SK-N-SH treated with all-trans-retinoic acid at 6 μM for 48 hours (cell line): ENCODE measurements around the gene MMP23B.

ENCODE experiments used
- ATAC-seq: fragments of 200-7000 bp; cut with Tn5 transposase; 3 replicates; pipeline ENCODE4 v1.9.1; 2020; ENCODE audit warnings: mild to moderate bottlenecking, moderate library complexity
- BACH2 ChIP-seq: fragments of 250-450 bp; sonication (Bioruptor Pico); IDR thresholded peaks from 2 replicates; pipeline ENCODE4 v1.9.0; 2021; ENCODE audit warnings: mild to moderate bottlenecking, borderline replicate concordance
- CSDC2 ChIP-seq: fragments of 250-450 bp; sonication (Bioruptor Pico); IDR thresholded peaks from 2 replicates; pipeline ENCODE4 v1.5.0; 2020; ENCODE audit warnings: mild to moderate bottlenecking, moderate library complexity
- CSRNP3 ChIP-seq: fragments of 250-450 bp; sonication (Bioruptor Pico); IDR thresholded peaks from 2 replicates; pipeline ENCODE4 v1.5.1; 2021; ENCODE audit warnings: mild to moderate bottlenecking, moderate library complexity
- ESRRG ChIP-seq: fragments of 250-450 bp; sonication (Bioruptor Pico); IDR thresholded peaks from 2 replicates; pipeline ENCODE4 v1.6.1; 2021; ENCODE audit warnings: mild to moderate bottlenecking
- GLIS3 ChIP-seq: fragments of 250-450 bp; sonication (Bioruptor Pico); IDR thresholded peaks from 2 replicates; pipeline ENCODE4 v1.5.0; 2020; ENCODE audit warnings: mild to moderate bottlenecking, moderate library complexity
- ISL1 ChIP-seq: fragments of 250-450 bp; sonication (Bioruptor Pico); IDR thresholded peaks from 2 replicates; pipeline ENCODE4 v2.1.2; 2022; ENCODE audit warnings: mild to moderate bottlenecking, moderate library complexity
- OSR1 ChIP-seq: fragments of 250-450 bp; sonication (Bioruptor Pico); IDR thresholded peaks from 2 replicates; pipeline ENCODE4 v1.8.0; 2022; ENCODE audit warnings: moderate library complexity, mild to moderate bottlenecking, inconsistent platforms
- POU6F1 ChIP-seq: fragments of 250-450 bp; sonication (Bioruptor Pico); IDR thresholded peaks from 2 replicates; pipeline ENCODE4 v1.8.0; 2021; ENCODE audit warnings: low read depth, mild to moderate bottlenecking, moderate library complexity, borderline replicate concordance
- PPARA ChIP-seq: fragments of 250-450 bp; sonication (Bioruptor Pico); IDR thresholded peaks from 2 replicates; pipeline ENCODE4 v1.5.0; 2020; ENCODE audit warnings: mild to moderate bottlenecking, borderline replicate concordance
- RARB ChIP-seq: fragments of 250-450 bp; sonication (Bioruptor Pico); IDR thresholded peaks from 2 replicates; pipeline ENCODE4 v1.8.0; 2021; ENCODE audit warnings: mild to moderate bottlenecking, moderate library complexity
- TCF4 ChIP-seq: fragments of 250-450 bp; sonication (Bioruptor Pico); IDR thresholded peaks from 2 replicates; pipeline ENCODE4 v1.8.0; 2021; ENCODE audit warnings: mild to moderate bottlenecking, moderate library complexity, borderline replicate concordance
- TOX ChIP-seq: fragments of 250-450 bp; sonication (Bioruptor Pico); IDR thresholded peaks from 2 replicates; pipeline ENCODE4 v1.8.0; 2021; ENCODE audit warnings: mild to moderate bottlenecking, moderate library complexity, borderline replicate concordance
- TSHZ2 ChIP-seq: fragments of 250-450 bp; sonication (Bioruptor Pico); IDR thresholded peaks from 2 replicates; pipeline ENCODE4 v1.5.0; 2020; ENCODE audit warnings: mild to moderate bottlenecking, moderate library complexity
- ZC3H10 ChIP-seq: fragments of 250-450 bp; sonication (Bioruptor Pico); IDR thresholded peaks from 2 replicates; pipeline ENCODE4 v1.5.1; 2021; ENCODE audit warnings: mild to moderate bottlenecking, moderate library complexity
- ZFP3 ChIP-seq: fragments of 250-450 bp; sonication (Bioruptor Pico); IDR thresholded peaks from 2 replicates; pipeline ENCODE4 v1.5.0; 2020; ENCODE audit warnings: mild to moderate bottlenecking, moderate library complexity
- ZFP30 ChIP-seq: fragments of 450-650 bp; formaldehyde crosslinking; IDR thresholded peaks from 2 replicates; pipeline ENCODE4 v1.5.0; 2022; ENCODE audit warnings: mild to moderate bottlenecking, moderate library complexity
- ZNF565 ChIP-seq: fragments of 450-650 bp; formaldehyde crosslinking; conservative IDR thresholded peaks from 2 replicates; pipeline ENCODE4 v1.5.0; 2020; ENCODE audit warnings: low read depth, mild to moderate bottlenecking, moderate library complexity
- ZNF70 ChIP-seq: fragments of 450-650 bp; formaldehyde crosslinking; IDR thresholded peaks from 2 replicates; pipeline ENCODE4 v1.5.0; 2020; ENCODE audit warnings: mild to moderate bottlenecking, moderate library complexity
- ZNF8 ChIP-seq: fragments of 450-650 bp; formaldehyde crosslinking; IDR thresholded peaks from 2 replicates; pipeline ENCODE4 v1.5.0; 2020; ENCODE audit warnings: mild to moderate bottlenecking, moderate library complexity
- TF ChIP-seq, protein P1 (sequence below): fragments of 250-450 bp; sonication (Bioruptor Pico); IDR thresholded peaks from 2 replicates; pipeline ENCODE4 v1.5.1; 2020; ENCODE audit warnings: low read depth, mild to moderate bottlenecking, moderate library complexity
- TF ChIP-seq, protein P2 (sequence below): fragments of 250-450 bp; sonication (Bioruptor Pico); IDR thresholded peaks from 2 replicates; pipeline ENCODE4 v1.8.0; 2020; ENCODE audit warnings: mild to moderate bottlenecking, moderate library complexity, borderline replicate concordance

Gene MMP23B

DNA sequence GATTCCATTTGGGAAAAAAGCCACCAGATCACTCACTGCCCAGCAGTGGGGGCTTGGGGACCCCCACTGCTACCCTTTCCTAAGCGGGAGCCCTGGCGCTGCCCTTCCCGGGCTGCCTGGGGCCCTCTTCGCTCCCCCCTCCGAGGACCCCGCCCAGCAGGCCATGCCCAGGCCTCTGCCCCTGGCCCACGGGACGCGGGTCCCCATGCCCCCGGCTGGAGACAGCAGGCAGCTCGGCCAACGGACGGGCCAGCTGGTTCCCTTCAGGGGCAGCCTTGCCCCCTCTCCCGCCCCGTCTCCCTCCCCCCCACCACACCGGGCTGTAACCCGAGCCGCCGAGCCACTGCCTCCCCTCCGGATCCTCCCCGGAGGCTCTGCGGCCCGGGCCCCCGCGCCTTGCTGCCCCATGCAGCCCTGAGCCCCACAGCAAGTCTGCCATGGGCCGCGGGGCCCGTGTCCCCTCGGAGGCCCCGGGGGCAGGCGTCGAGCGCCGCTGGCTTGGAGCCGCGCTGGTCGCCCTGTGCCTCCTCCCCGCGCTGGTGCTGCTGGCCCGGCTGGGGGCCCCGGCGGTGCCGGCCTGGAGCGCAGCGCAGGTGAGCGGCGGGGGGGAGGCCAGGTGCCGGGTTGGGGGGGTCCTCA, at the start of gene MMP23B:
TSS of gene MMP23B (plus strand) at position 392 of the 639 bp plus-strand sequence. CDS start at position 438, 46 bp downstream.
- TF ChIP-seq ESRRG = no peak
- no peak for TF ChIP-seq TSHZ2
- TF ChIP-seq OSR1 (CRISPR knock-in tag) = no peak
- no peak for TF ChIP-seq TCF4 (CRISPR knock-in tag)
- TF ChIP-seq PPARA (CRISPR knock-in tag) = no peak
- no peak for TF ChIP-seq CSDC2 (CRISPR knock-in tag)
- no peak for TF ChIP-seq ZFP3 (CRISPR knock-in tag)
- TF ChIP-seq, protein P1, sequence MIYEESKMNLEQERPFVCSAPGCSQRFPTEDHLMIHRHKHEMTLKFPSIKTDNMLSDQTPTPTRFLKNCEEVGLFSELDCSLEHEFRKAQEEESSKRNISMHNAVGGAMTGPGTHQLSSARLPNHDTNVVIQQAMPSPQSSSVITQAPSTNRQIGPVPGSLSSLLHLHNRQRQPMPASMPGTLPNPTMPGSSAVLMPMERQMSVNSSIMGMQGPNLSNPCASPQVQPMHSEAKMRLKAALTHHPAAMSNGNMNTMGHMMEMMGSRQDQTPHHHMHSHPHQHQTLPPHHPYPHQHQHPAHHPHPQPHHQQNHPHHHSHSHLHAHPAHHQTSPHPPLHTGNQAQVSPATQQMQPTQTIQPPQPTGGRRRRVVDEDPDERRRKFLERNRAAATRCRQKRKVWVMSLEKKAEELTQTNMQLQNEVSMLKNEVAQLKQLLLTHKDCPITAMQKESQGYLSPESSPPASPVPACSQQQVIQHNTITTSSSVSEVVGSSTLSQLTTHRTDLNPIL (CRISPR knock-in tag) = no peak
- TF ChIP-seq, protein P2, sequence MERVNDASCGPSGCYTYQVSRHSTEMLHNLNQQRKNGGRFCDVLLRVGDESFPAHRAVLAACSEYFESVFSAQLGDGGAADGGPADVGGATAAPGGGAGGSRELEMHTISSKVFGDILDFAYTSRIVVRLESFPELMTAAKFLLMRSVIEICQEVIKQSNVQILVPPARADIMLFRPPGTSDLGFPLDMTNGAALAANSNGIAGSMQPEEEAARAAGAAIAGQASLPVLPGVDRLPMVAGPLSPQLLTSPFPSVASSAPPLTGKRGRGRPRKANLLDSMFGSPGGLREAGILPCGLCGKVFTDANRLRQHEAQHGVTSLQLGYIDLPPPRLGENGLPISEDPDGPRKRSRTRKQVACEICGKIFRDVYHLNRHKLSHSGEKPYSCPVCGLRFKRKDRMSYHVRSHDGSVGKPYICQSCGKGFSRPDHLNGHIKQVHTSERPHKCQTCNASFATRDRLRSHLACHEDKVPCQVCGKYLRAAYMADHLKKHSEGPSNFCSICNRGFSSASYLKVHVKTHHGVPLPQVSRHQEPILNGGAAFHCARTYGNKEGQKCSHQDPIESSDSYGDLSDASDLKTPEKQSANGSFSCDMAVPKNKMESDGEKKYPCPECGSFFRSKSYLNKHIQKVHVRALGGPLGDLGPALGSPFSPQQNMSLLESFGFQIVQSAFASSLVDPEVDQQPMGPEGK = no peak
- TF ChIP-seq POU6F1 (CRISPR knock-in tag) = no peak
- no peak for TF ChIP-seq ZFP30 (CRISPR knock-in tag)
- TF ChIP-seq GLIS3 (CRISPR knock-in tag) = no peak
- ATAC-seq = no peak

DNA sequence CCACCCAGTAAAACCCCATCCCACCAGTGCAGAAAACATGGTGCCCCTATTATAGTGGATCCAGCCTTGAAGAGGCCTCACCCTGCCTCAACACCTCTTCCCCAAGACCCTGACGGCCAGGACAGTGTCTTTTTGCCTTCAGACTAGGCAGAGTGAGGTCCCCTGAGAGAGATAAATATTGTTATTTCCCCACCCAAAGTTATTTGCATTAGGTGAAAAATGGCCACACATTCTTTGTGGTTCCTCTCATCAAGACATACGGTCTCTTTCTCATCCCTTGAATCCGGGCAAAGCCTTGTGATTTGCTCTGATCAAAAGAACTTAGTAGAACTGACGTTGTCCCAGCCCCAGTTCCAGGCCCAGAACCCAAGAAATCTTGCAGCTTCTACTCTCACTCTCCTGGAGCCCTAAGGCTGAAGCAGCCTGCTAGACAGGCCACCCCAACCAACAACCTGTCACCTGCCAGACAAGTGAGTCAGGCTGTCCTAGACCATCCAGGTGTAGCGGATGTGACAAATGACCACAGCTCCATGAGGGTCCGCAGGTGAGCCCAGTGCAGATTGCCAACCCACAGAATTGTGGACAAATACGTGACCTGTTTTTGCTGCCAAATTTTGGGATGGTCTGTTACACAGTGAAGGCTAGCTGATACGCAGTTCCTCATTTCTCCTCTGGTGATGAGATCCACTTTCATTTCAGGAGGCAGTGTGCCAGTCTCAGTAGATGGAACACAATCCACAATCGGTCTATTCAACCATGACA, 49.2 kb upstream of the MMP23B start:
- TF ChIP-seq ZNF70 (CRISPR knock-in tag) = no peak
- TF ChIP-seq BACH2 = no peak
- TF ChIP-seq, protein P1 (CRISPR knock-in tag) = no peak
- TF ChIP-seq OSR1 (CRISPR knock-in tag) = no peak
- TF ChIP-seq TSHZ2 = no peak
- no peak for TF ChIP-seq ZNF565 (CRISPR knock-in tag)
- TF ChIP-seq TCF4 (CRISPR knock-in tag) = no peak
- TF ChIP-seq, protein P2 = no peak
- TF ChIP-seq ZNF8 (CRISPR knock-in tag) = no peak
- no peak for TF ChIP-seq ESRRG
- no peak for TF ChIP-seq ZC3H10 (CRISPR knock-in tag)
- TF ChIP-seq GLIS3 (CRISPR knock-in tag) = no peak
- no peak for TF ChIP-seq RARB (CRISPR knock-in tag)
- no peak for TF ChIP-seq PPARA (CRISPR knock-in tag)
- no peak for TF ChIP-seq TOX (CRISPR knock-in tag)
- no peak for TF ChIP-seq CSRNP3 (CRISPR knock-in tag)
- no peak for TF ChIP-seq ZFP30 (CRISPR knock-in tag)
- TF ChIP-seq ISL1 (CRISPR knock-in tag) = no peak
- no peak for TF ChIP-seq CSDC2 (CRISPR knock-in tag)
- no peak for ATAC-seq
